ENCODE data around the gene HSPA4.
"Not testable (repeated sequence)": the region's sequence is repeated elsewhere in the genome, so short reads cannot be mapped to it uniquely, and the experiment has no call there.

The HSPA4 gene

GRCh38 chr5:133079048-133079447 lies 27.2 kb downstream of the HSPA4 start:
- no peak overlapping the region for H3K4me3 ChIP-seq
- no peak overlapping the region for H3K27ac ChIP-seq
- no peaks in the 10 kb centered on the region for H3K27me3 ChIP-seq
- TF ChIP-seq CTCF (IDR thresholded peaks at IDR 0.05), result no peak
- H3K9me3 ChIP-seq, result no peaks in the 10 kb centered on the region
- intact Hi-C loops (cut with DNase I; ENCODE audit: low total_unique reads), result no loop called here
- H3K4me1 ChIP-seq, result peaks cover 0 to 49% (median 6%) of the 10 kb centered on the region in 4 donors
- peaks cover 11 to 45% (median 24%) of the 10 kb centered on the region in 3 donors for H3K36me3 ChIP-seq
- no peak for DNase-seq

GRCh38 chr5:133081036-133081435 lies 29.2 kb downstream of the HSPA4 start:
- H3K36me3 ChIP-seq, result peaks cover 7 to 51% (median 26%) of the 10 kb centered on the region in 3 donors
- DNase-seq, result no peak
- H3K27me3 ChIP-seq, result no peaks in the 10 kb centered on the region
- H3K27ac ChIP-seq, result no peak overlapping the region
- no peak for TF ChIP-seq CTCF (IDR thresholded peaks at IDR 0.05)
- no peak overlapping the region for H3K4me3 ChIP-seq
- peaks cover 0 to 39% (median 3%) of the 10 kb centered on the region in 4 donors for H3K4me1 ChIP-seq
- H3K9me3 ChIP-seq, result no peaks in the 10 kb centered on the region
- intact Hi-C loops (cut with DNase I; ENCODE audit: low total_unique reads), result no loop called here

- Histone ChIP-seq H3K36me3 (peaks cover 6 to 49% (median 26%) of the 10 kb centered on the region in 3 donors), H3K9me3 (no peaks in the 10 kb centered on the region), H3K27ac (no peak overlapping the region), H3K4me3 (no peak overlapping the region), H3K27me3 (no peaks in the 10 kb centered on the region), H3K4me1 (peaks cover 0 to 32% (median under 1%) of the 10 kb centered on the region in 4 donors)
- no peak for DNase-seq
- intact Hi-C loops (cut with DNase I; ENCODE audit: low total_unique reads), result no loop called here
- no peak for TF ChIP-seq CTCF (IDR thresholded peaks at IDR 0.05)
Measured at GRCh38 chr5:133081703-133082102, 29.9 kb downstream of the HSPA4 start.

GRCh38 chr5:133082128-133082527 lies 30.3 kb downstream of the HSPA4 start:
- peaks cover 2 to 46% (median 26%) of the 10 kb centered on the region in 3 donors for H3K36me3 ChIP-seq
- no peaks in the 10 kb centered on the region for H3K27me3 ChIP-seq
- peaks cover 0 to 29% (median 0%) of the 10 kb centered on the region in 4 donors for H3K4me1 ChIP-seq
- no peak for TF ChIP-seq CTCF (IDR thresholded peaks at IDR 0.05)
- intact Hi-C loops (cut with DNase I; ENCODE audit: low total_unique reads), result no loop called here
- H3K4me3 ChIP-seq, result no peak overlapping the region
- no peak overlapping the region for H3K27ac ChIP-seq
- no peak for DNase-seq
- no peaks in the 10 kb centered on the region for H3K9me3 ChIP-seq

- no peak overlapping the region for H3K4me3 ChIP-seq
- intact Hi-C loops (cut with DNase I; ENCODE audit: low total_unique reads), result no loop called here
- H3K36me3 ChIP-seq, result peaks cover 9 to 52% (median 38%) of the 10 kb centered on the region in 3 donors
- no peak for DNase-seq
- no peaks in the 10 kb centered on the region for H3K27me3 ChIP-seq
- H3K27ac ChIP-seq, result no peak overlapping the region
- H3K4me1 ChIP-seq, result peaks cover 0 to 14% (median 0%) of the 10 kb centered on the region in 4 donors
- H3K9me3 ChIP-seq, result no peaks in the 10 kb centered on the region
- no peak for TF ChIP-seq CTCF (IDR thresholded peaks at IDR 0.05)
Measured at GRCh38 chr5:133083901-133084300, 32.1 kb downstream of the HSPA4 start.

- H3K27ac ChIP-seq; intact Hi-C loops (cut with DNase I; ENCODE audit: low total_unique reads); H3K27me3 ChIP-seq; H3K9me3 ChIP-seq; DNase-seq; H3K4me3 ChIP-seq; H3K4me1 ChIP-seq: not testable (repeated sequence)
- peaks cover 21 to 65% (median 51%) of the 10 kb centered on the region in 3 donors for H3K36me3 ChIP-seq
Measured at GRCh38 chr5:133085171-133085570, 33.4 kb downstream of the HSPA4 start.
